Adrenal gland (tissue), 12 donors: ENCODE results near the gene NFATC1. TPM values are rescaled to one million over a fixed set of nuclear protein-coding genes. Genes with fewer than 3 reads are reported as not detected.

Experiments used
- DNase-seq, 7 donors: peaks; one replicate each; pipeline ENCODE4 v3.0.0-alpha.2; 2019 to 2020
- H3K27ac ChIP-seq, 5 donors: fragments of 200-600 bp; sonication (generic) in 4 of 5; 1 replicate in 3 of 5; 2 replicates in 2 of 5; pipeline versions ENCODE4 v1.5.1 to v1.8.0; 2016 to 2020; ENCODE audit warnings: mild to moderate bottlenecking in 1 of 5
- H3K27me3 ChIP-seq: fragments of 200-600 bp; 2 replicates; pipeline ENCODE4 v1.8.0; 2021
- H3K36me3 ChIP-seq, 2 donors: fragments of 200-600 bp; replicated peaks in 1 of 2; 1 replicate in 1 of 2; 2 replicates in 1 of 2; pipeline versions ENCODE4 v1.5.1 to v1.8.0; 2018 to 2022
- H3K4me1 ChIP-seq, 2 donors: fragments of 200-600 bp; replicated peaks in 1 of 2; 1 replicate in 1 of 2; 2 replicates in 1 of 2; pipeline versions ENCODE4 v1.5.1 to v1.8.0; 2018 to 2021
- H3K4me3 ChIP-seq, 4 donors: fragments of 200-600 bp; sonication (generic) in 3 of 4; one replicate each; pipeline ENCODE4 v1.5.1; 2016 to 2018
- H3K9me3 ChIP-seq, 3 donors: fragments of 200-600 bp; sonication (generic) in 1 of 3; replicated peaks in 1 of 3; 1 replicate in 2 of 3; 2 replicates in 1 of 3; pipeline versions ENCODE4 v1.5.1 to v1.8.0; 2016 to 2021
- POLR2A ChIP-seq, 2 donors: fragments of 450-650 bp; IDR thresholded peaks; one replicate each; pipeline ENCODE4 v1.6.1; 2017; ENCODE audit warnings: antibody characterized with exemption in 2 of 2, mild to moderate bottlenecking in 2 of 2, moderate library complexity in 1 of 2
- WGBS, 4 donors: extraction: QIAGEN DNeasy Blood & Tissue Kit in 2 of 4; methylation state at CpG; one replicate each; pipeline versions ENCODE4 v1.1.5 to v1.1.7; 2013 to 2017; 5-methylcytosine and 5-hydroxymethylcytosine counted together
- intact Hi-C, 2 donors: fragments of 100-400 bp; cut with DNase I; formaldehyde crosslinking; loops; one replicate each; pipeline versions ENCODE4 v1.14.1 to v1.15.0; 2022 to 2023
- polyA plus RNA-seq, 3 donors: library from polyadenylated mRNA; stranded (reverse); fragments of 200-250 nt in 2 of 3; fragments of 350-450 nt in 1 of 3; fragmentation: Illumina TruSeq in 1 of 3; extraction: RNeasy Lipid Tissue Mini Kit (QIAGEN cat#74804) in 1 of 3; gene quantifications; one replicate each; pipeline ENCODE4 v1.2.3, GENCODE V29; 2013 to 2014
- total RNA-seq, 9 donors: library from RNA; depleted of rRNA in 4 of 9; stranded (reverse); fragments of >200 nt in 4 of 9; fragments of 120-200 nt in 1 of 9; fragmentation: NEBNext Ultra II Directional in 1 of 9; extraction: Animal tissue kit (Norgen Biotek cat#: 25700) in 1 of 9; gene quantifications; one replicate each; pipeline versions ENCODE4 v1.1.0 to v1.2.4, GENCODE V29; 2013 to 2023
- TF ChIP-seq, protein P1 (sequence below), 6 experiments: fragments of 450-650 bp in 4 of 6; fragments of 200-600 bp in 2 of 6; sonication (generic) in 1 of 6; IDR thresholded peaks; 1 replicate in 5 of 6; 2 replicates in 1 of 6; pipeline versions ENCODE4 v1.5.1 to v1.8.0; 2016 to 2021; ENCODE audit warnings: antibody characterized with exemption in 6 of 6, mild to moderate bottlenecking in 2 of 6, moderate library complexity in 1 of 6
- donor health status: healthy with polysubstance abuse.
- donor health status: Bipolar disorder and iron deficiency.
- donor health status: DM: yes; HTN: yes; CAD: no.
- donor health status: DM: no; HTN: no; CAD: no.
- donor health status: DM: no; HTN: no; CAD: no.
- donor health status: DM: yes; HTN: yes; CAD: no.

NFATC1 gene
- total and polyA plus RNA-seq, 12 donors, result 0.50 to 20.9 (median 6.7) TPM

DNA sequence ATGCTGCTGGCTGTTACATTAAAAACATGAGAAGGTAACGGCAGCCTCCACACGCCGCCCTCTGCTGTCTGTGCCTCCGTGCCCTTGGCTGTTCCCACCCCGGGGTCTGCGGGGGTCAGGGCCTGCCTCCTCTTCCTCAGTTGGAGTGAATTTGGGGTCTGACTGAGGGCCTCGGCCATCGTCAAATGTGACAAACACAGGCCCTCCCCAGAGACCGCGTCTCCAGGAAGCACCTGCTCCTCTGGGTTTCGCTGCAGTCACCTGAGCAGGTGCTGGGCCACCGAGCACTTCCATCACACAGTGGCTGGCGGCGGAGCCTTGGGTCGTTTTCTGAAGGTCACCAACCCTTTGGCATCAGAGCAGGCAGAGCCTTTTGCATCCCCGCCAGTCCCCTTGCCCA is 70.9 kb downstream of the NFATC1 start:
- H3K36me3 ChIP-seq, result peaks cover 0 to 13% of the 10 kb centered on the region in 2 donors
- no peaks in the 10 kb centered on the region for H3K27me3 ChIP-seq
- no peak overlapping the region for H3K4me3 ChIP-seq
- H3K9me3 ChIP-seq, result no peaks in the 10 kb centered on the region
- DNase-seq, result no peak
- intact Hi-C loops, result loop anchor here in 1 of 2 donors (10.0 kb wide), 1 partner anchor 58 kb away; no protein-coding TSS in a partner anchor
- TF ChIP-seq, protein P1, sequence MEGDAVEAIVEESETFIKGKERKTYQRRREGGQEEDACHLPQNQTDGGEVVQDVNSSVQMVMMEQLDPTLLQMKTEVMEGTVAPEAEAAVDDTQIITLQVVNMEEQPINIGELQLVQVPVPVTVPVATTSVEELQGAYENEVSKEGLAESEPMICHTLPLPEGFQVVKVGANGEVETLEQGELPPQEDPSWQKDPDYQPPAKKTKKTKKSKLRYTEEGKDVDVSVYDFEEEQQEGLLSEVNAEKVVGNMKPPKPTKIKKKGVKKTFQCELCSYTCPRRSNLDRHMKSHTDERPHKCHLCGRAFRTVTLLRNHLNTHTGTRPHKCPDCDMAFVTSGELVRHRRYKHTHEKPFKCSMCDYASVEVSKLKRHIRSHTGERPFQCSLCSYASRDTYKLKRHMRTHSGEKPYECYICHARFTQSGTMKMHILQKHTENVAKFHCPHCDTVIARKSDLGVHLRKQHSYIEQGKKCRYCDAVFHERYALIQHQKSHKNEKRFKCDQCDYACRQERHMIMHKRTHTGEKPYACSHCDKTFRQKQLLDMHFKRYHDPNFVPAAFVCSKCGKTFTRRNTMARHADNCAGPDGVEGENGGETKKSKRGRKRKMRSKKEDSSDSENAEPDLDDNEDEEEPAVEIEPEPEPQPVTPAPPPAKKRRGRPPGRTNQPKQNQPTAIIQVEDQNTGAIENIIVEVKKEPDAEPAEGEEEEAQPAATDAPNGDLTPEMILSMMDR (IDR thresholded peaks at IDR 0.05), result no peak
- no peak for TF ChIP-seq POLR2A (IDR thresholded peaks at IDR 0.05)
- H3K27ac ChIP-seq, result no peak overlapping the region
- WGBS, 4 donors, result 81 to 92% (median 88%) methylated on average over 6 to 16 of the region's 16 CpGs
- no peaks in the 10 kb centered on the region for H3K4me1 ChIP-seq

DNA sequence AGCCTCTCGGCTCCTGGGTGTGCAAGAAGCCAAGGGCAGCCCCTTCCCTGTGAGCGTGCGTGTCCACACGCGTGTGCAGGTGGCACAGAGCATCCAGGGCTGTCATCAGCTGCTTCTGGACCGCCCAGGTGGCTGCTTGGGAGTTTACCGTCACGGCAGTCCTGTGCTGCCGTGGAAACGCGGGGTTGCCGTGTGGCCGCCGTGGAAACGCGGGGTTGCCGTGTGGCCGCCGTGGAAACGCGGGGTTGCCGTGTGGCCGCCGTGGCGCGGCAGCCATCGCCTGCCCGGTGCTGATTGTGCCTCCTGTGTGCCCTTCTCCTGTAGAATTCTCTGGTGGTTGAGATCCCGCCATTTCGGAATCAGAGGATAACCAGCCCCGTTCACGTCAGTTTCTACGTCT is 71.4 kb downstream of the NFATC1 start:
- H3K27ac ChIP-seq, result no peak overlapping the region
- H3K4me3 ChIP-seq, result no peak overlapping the region
- H3K9me3 ChIP-seq, result no peaks in the 10 kb centered on the region
- no peaks in the 10 kb centered on the region for H3K4me1 ChIP-seq
- 94 to 98% (median 97%) methylated on average over 11 to 33 of the region's 33 CpGs for WGBS, 4 donors
- intact Hi-C loops, result loop anchor here in 1 of 2 donors (10.0 kb wide), 1 partner anchor 58 kb away; no protein-coding TSS in a partner anchor
- peaks cover 0 to 11% of the 10 kb centered on the region in 2 donors for H3K36me3 ChIP-seq
- no peak for DNase-seq
- TF ChIP-seq, protein P1 (IDR thresholded peaks at IDR 0.05), result no peak
- TF ChIP-seq POLR2A (IDR thresholded peaks at IDR 0.05), result no peak
- no peaks in the 10 kb centered on the region for H3K27me3 ChIP-seq

DNA sequence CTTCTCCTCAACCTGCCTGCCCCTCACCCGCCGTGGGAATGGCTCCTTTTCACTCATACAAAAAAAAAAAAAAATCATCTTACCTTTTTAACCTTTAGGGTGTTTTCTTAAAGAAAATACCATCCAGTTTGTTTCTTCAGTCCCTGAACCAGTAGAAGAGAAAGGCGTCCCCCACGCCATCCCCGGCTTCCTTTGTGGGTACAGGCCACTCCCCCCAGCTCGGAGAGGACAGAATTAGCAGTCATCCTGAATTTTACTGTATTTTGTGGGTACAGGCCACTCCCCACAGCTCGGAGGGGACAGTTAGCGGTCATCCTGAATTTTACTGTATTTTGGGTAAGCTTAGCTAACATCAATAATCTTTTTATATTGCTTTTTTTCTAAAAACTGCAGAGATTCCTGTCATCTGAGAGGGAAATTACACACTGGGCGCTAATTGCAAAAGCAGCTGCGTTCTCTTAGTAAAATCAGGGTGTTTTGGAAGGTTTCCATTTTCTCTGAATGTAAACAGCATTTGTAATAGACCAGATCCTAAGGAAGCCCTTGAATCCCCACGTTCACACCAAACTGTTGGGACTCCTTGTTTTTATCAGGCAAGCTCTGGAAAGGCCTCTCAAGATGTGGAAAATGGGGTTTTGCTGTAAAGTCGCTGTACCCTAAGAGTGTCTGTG is 72.5 kb downstream of the NFATC1 start:
- no peaks in the 10 kb centered on the region for H3K27me3 ChIP-seq
- H3K36me3 ChIP-seq, result peaks cover 0 to 11% of the 10 kb centered on the region in 2 donors
- TF ChIP-seq, protein P1 (IDR thresholded peaks at IDR 0.05), result no peak
- no peak for TF ChIP-seq POLR2A (IDR thresholded peaks at IDR 0.05)
- no peaks in the 10 kb centered on the region for H3K9me3 ChIP-seq
- H3K4me1 ChIP-seq, result no peaks in the 10 kb centered on the region
- no peak overlapping the region for H3K27ac ChIP-seq
- no peak for DNase-seq
- intact Hi-C loops, result loop anchor here in 1 of 2 donors (10.0 kb wide), 1 partner anchor 57 kb away; no protein-coding TSS in a partner anchor
- H3K4me3 ChIP-seq, result no peak overlapping the region
- WGBS, 4 donors, result 85 to 94% (median 90%) methylated on average over 11 to 12 of the region's 12 CpGs

DNA sequence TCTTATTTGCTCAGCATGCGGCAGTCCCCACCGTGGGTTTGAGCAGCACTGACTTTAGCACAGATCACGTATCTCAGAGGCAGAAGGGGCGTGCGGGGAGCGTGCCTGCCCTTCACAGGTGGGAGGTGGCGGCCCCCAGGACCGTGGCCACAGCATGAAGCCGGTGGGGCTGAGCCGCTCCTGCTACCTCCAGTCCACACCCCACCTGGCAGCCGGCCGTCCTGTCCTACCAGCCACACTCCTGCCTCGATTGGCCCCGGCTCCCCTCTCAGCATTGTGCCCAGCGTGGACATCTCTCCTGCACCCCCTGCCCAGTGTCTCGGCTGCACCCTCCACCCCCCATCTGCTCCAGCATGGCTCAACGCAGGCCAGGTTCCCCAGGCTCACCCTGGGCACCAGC is 73.6 kb downstream of the NFATC1 start:
- H3K4me3 ChIP-seq, result no peak overlapping the region
- intact Hi-C loops, result loop anchor here in 1 of 2 donors (10.0 kb wide), 1 partner anchor 55 kb away; no protein-coding TSS in a partner anchor
- no peak for DNase-seq
- H3K9me3 ChIP-seq, result no peaks in the 10 kb centered on the region
- H3K36me3 ChIP-seq, result peaks cover 0 to 11% of the 10 kb centered on the region in 2 donors
- no peak for TF ChIP-seq POLR2A (IDR thresholded peaks at IDR 0.05)
- TF ChIP-seq, protein P1 (IDR thresholded peaks at IDR 0.05), result no peak
- H3K27ac ChIP-seq, result no peak overlapping the region
- H3K27me3 ChIP-seq, result no peaks in the 10 kb centered on the region
- H3K4me1 ChIP-seq, result no peaks in the 10 kb centered on the region
- 87 to 94% (median 93%) methylated on average over 16 to 17 of the region's 17 CpGs for whole genome bisulfite sequencing, 4 donors
